CD8-positive, alpha-beta memory T cell (primary cell): Measurements from ENCODE around the gene ACOT13. TPM values are rescaled to one million over a fixed set of nuclear protein-coding genes. Genes with fewer than 3 reads are reported as not detected.
"Not testable (repeated sequence)": the region's sequence is repeated elsewhere in the genome, so short reads cannot be mapped to it uniquely, and the experiment has no call there.

Experiments
- CTCF ChIA-PET: fragments of 350-600 bp; sonication (Branson Sonifier 250); formaldehyde crosslinking; loops from one replicate; lab custom pipeline; 2021; ENCODE audit warnings: antibody characterized with exemption; lab: Charles Lee
- POLR2A ChIA-PET: fragments of 350-600 bp; sonication (Branson Sonifier 250); formaldehyde crosslinking; loops from one replicate; lab custom pipeline; 2021; ENCODE audit warnings: antibody characterized with exemption; lab: Charles Lee
- DNase-seq, 5 donors: peaks; one replicate each; pipeline versions ENCODE4 v3.0.0 to v3.0.0-alpha.2; 2020 to 2022; ENCODE audit warnings: mixed read lengths in 1 of 5
- H3K27ac ChIP-seq: one replicate; pipeline ENCODE4 v1.7.0; 2013; ENCODE audit warnings: low read depth, mild to moderate bottlenecking, low read length, moderate library complexity
- H3K27me3 ChIP-seq: 2 replicates; pipeline ENCODE4 v1.7.0; 2013; ENCODE audit warnings: low read length, mild to moderate bottlenecking; ENCODE audit not compliant: insufficient read depth, poor library complexity, severe bottlenecking
- H3K36me3 ChIP-seq: 2 replicates; pipeline ENCODE4 v1.7.0; 2013; ENCODE audit warnings: mild to moderate bottlenecking, low read length, moderate library complexity; ENCODE audit not compliant: insufficient read depth
- H3K4me1 ChIP-seq: 2 replicates; pipeline ENCODE4 v1.7.0; 2013; ENCODE audit warnings: mild to moderate bottlenecking, low read length, moderate library complexity; ENCODE audit not compliant: insufficient read depth
- H3K4me3 ChIP-seq: 2 replicates; pipeline ENCODE4 v1.7.0; 2013; ENCODE audit warnings: mild to moderate bottlenecking, low read length
- H3K9me3 ChIP-seq: 2 replicates; pipeline ENCODE4 v1.7.0; 2013; ENCODE audit warnings: mild to moderate bottlenecking, low read length
- H3K27ac Mint-ChIP-seq, 8 donors: one replicate each; pipeline ENCODE4 v1.8.0; 2020 to 2021; ENCODE audit warnings: mixed read lengths in 8 of 8, mild to moderate bottlenecking in 6 of 8, inconsistent platforms in 3 of 8, moderate library complexity in 3 of 8
- H3K27me3 Mint-ChIP-seq, 2 donors: one replicate each; pipeline ENCODE4 v1.8.0; 2020 to 2021; ENCODE audit warnings: mixed read lengths in 2 of 2, mild to moderate bottlenecking in 1 of 2, moderate library complexity in 1 of 2
- H3K36me3 Mint-ChIP-seq, 3 donors: one replicate each; pipeline ENCODE4 v1.8.0; 2020 to 2021; ENCODE audit warnings: mixed read lengths in 3 of 3, inconsistent platforms in 1 of 3, mild to moderate bottlenecking in 1 of 3
- H3K4me1 Mint-ChIP-seq, 3 donors: one replicate each; pipeline ENCODE4 v1.8.0; 2020 to 2021; ENCODE audit warnings: mixed read lengths in 3 of 3, inconsistent platforms in 1 of 3, mild to moderate bottlenecking in 1 of 3
- H3K4me3 Mint-ChIP-seq, 7 donors: one replicate each; pipeline ENCODE4 v1.8.0; 2020 to 2021; ENCODE audit warnings: mixed read lengths in 7 of 7, mild to moderate bottlenecking in 6 of 7, moderate library complexity in 4 of 7, inconsistent platforms in 2 of 7
- H3K9me3 Mint-ChIP-seq, 5 donors: one replicate each; pipeline ENCODE4 v1.8.0; 2020 to 2022; ENCODE audit warnings: mixed read lengths in 5 of 5, mild to moderate bottlenecking in 3 of 5, moderate library complexity in 2 of 5, inconsistent platforms in 1 of 5
- polyA plus RNA-seq: library from polyadenylated mRNA; unstranded; fragments of 300-500 nt; fragmentation: Illumina TruSeq; gene quantifications from one replicate; pipeline ENCODE4 v1.2.3, GENCODE V29; 2021
- total RNA-seq, 2 experiments: library from RNA; stranded (reverse); gene quantifications; one replicate each; pipeline ENCODE4 v1.2.3, GENCODE V29; 2021

Gene ACOT13
- total and polyA plus RNA-seq, 3 experiments from 2014 or later, result 17.0 to 25.3 (median 19.6) TPM

GRCh38 chr6:24671077-24671476 is 4.2 kb downstream of the ACOT13 start:
- H3K27me3 Mint-ChIP-seq, CTCF ChIA-PET, DNase-seq, H3K27me3 ChIP-seq, H3K9me3 ChIP-seq, H3K27ac Mint-ChIP-seq, H3K9me3 Mint-ChIP-seq, POLR2A ChIA-PET, H3K4me3 ChIP-seq, H3K36me3 ChIP-seq, H3K27ac ChIP-seq: not testable (repeated sequence)
- H3K4me3 Mint-ChIP-seq, result peak overlapping the region in 1 of 7 donors; percentile 74
- peaks cover 0 to 13% (median 4%) of the 10 kb centered on the region in 3 donors for H3K36me3 Mint-ChIP-seq
- peaks cover 15% of the 10 kb centered on the region for H3K4me1 ChIP-seq
- peaks cover 14 to 33% (median 24%) of the 10 kb centered on the region in 3 donors for H3K4me1 Mint-ChIP-seq

GRCh38 chr6:24672620-24673182 is 5.8 kb downstream of the ACOT13 start:
- H3K4me3 ChIP-seq, result no peak overlapping the region
- no peaks in the 10 kb centered on the region for H3K27me3 Mint-ChIP-seq
- H3K27me3 ChIP-seq, result no peaks in the 10 kb centered on the region
- H3K4me3 Mint-ChIP-seq, result no peak overlapping the region
- POLR2A ChIA-PET, result no interaction called here
- H3K36me3 Mint-ChIP-seq, result peaks cover 0 to 8% (median 1%) of the 10 kb centered on the region in 3 donors
- peaks cover 0 to 4% (median 1%) of the 10 kb centered on the region in 5 donors for H3K9me3 Mint-ChIP-seq
- H3K27ac Mint-ChIP-seq, result no peak overlapping the region
- H3K4me1 ChIP-seq, result peaks cover 10% of the 10 kb centered on the region
- H3K9me3 ChIP-seq, result no peaks in the 10 kb centered on the region
- no peaks in the 10 kb centered on the region for H3K36me3 ChIP-seq
- no peak overlapping the region for H3K27ac ChIP-seq
- DNase-seq, result no peak
- peaks cover 5 to 19% (median 11%) of the 10 kb centered on the region in 3 donors for H3K4me1 Mint-ChIP-seq
- CTCF ChIA-PET, result no interaction called here

GRCh38 chr6:24673625-24674024 is 6.7 kb downstream of the ACOT13 start:
- H3K9me3 Mint-ChIP-seq, result peaks cover 0 to 4% (median 1%) of the 10 kb centered on the region in 5 donors

GRCh38 chr6:24678792-24679352 is 12.0 kb downstream of the ACOT13 start:
- H3K27ac ChIP-seq, H3K27me3 Mint-ChIP-seq, DNase-seq, H3K36me3 Mint-ChIP-seq, H3K27ac Mint-ChIP-seq, H3K36me3 ChIP-seq, H3K9me3 Mint-ChIP-seq, H3K27me3 ChIP-seq, H3K4me1 Mint-ChIP-seq, H3K4me3 Mint-ChIP-seq, CTCF ChIA-PET, POLR2A ChIA-PET, H3K4me1 ChIP-seq, H3K9me3 ChIP-seq, H3K4me3 ChIP-seq: not testable (repeated sequence)

More at GRCh38 chr6:24673625-24674024, 6.7 kb downstream of the ACOT13 start:
- Mint-ChIP-seq H3K36me3 (peaks cover 0 to 8% (median 1%) of the 10 kb centered on the region in 3 donors), H3K4me1 (peaks cover 5 to 10% (median 7%) of the 10 kb centered on the region in 3 donors), H3K27ac (no peak overlapping the region), H3K4me3 (no peak overlapping the region), H3K27me3 (no peaks in the 10 kb centered on the region)
- DNase-seq, result no peak
- Histone ChIP-seq H3K36me3 (no peaks in the 10 kb centered on the region), H3K27me3 (no peaks in the 10 kb centered on the region), H3K27ac (no peak overlapping the region), H3K4me3 (no peak overlapping the region), H3K9me3 (no peaks in the 10 kb centered on the region), H3K4me1 (peaks cover 1% of the 10 kb centered on the region)
- ChIA-PET CTCF (no interaction called here), POLR2A (interaction anchor here (0.6 kb wide), 1 partner anchor 34 kb away, joined by 6 read pairs; no protein-coding TSS in a partner anchor)

- Mint-ChIP-seq H3K4me3 (no peak overlapping the region), H3K9me3 (no peaks in the 10 kb centered on the region), H3K36me3 (peaks cover 1 to 7% (median 3%) of the 10 kb centered on the region in 3 donors), H3K4me1 (no peaks in the 10 kb centered on the region), H3K27me3 (no peaks in the 10 kb centered on the region), H3K27ac (no peak overlapping the region)
- H3K4me3 ChIP-seq, result no peak overlapping the region
- CTCF ChIA-PET, result no interaction called here
- no peak overlapping the region for H3K27ac ChIP-seq
- H3K36me3 ChIP-seq, result no peaks in the 10 kb centered on the region
- POLR2A ChIA-PET, result no interaction called here
- no peaks in the 10 kb centered on the region for H3K4me1 ChIP-seq
- no peaks in the 10 kb centered on the region for H3K9me3 ChIP-seq
- no peaks in the 10 kb centered on the region for H3K27me3 ChIP-seq
- DNase-seq, result no peak
Measured at GRCh38 chr6:24680582-24680981, 13.7 kb downstream of the ACOT13 start.

- POLR2A ChIA-PET, result interaction anchor here (0.6 kb wide), 1 partner anchor 35 kb away, joined by 6 read pairs; no protein-coding TSS in a partner anchor
- peaks cover 0 to 12% (median 7%) of the 10 kb centered on the region in 3 donors for H3K36me3 Mint-ChIP-seq
- Histone ChIP-seq H3K4me1 (no peaks in the 10 kb centered on the region), H3K4me3 (no peak overlapping the region), H3K36me3 (no peaks in the 10 kb centered on the region), H3K9me3 (no peaks in the 10 kb centered on the region), H3K27me3 (no peaks in the 10 kb centered on the region), H3K27ac (no peak overlapping the region)
- CTCF ChIA-PET, result no interaction called here
- H3K4me3 Mint-ChIP-seq, result no peak overlapping the region
- no peaks in the 10 kb centered on the region for H3K4me1 Mint-ChIP-seq
- H3K9me3 Mint-ChIP-seq, result no peaks in the 10 kb centered on the region
- no peak for DNase-seq
- H3K27ac Mint-ChIP-seq, result peak overlapping the region in 1 of 8 donors; percentile 63
- no peaks in the 10 kb centered on the region for H3K27me3 Mint-ChIP-seq
Measured at GRCh38 chr6:24683297-24684296, 16.7 kb downstream of the ACOT13 start.

GRCh38 chr6:24686408-24686807 is 19.5 kb downstream of the ACOT13 start:
- Histone ChIP-seq H3K4me3 (no peak overlapping the region), H3K36me3 (no peaks in the 10 kb centered on the region), H3K27me3 (no peaks in the 10 kb centered on the region), H3K4me1 (no peaks in the 10 kb centered on the region), H3K9me3 (no peaks in the 10 kb centered on the region), H3K27ac (no peak overlapping the region)
- no peak overlapping the region for H3K4me3 Mint-ChIP-seq
- CTCF ChIA-PET, result no interaction called here
- POLR2A ChIA-PET, result no interaction called here
- H3K27ac Mint-ChIP-seq, result peak overlapping the region in 1 of 8 donors; percentile 69
- no peaks in the 10 kb centered on the region for H3K27me3 Mint-ChIP-seq
- H3K36me3 Mint-ChIP-seq, result peaks cover 0 to 12% (median 7%) of the 10 kb centered on the region in 3 donors
- H3K9me3 Mint-ChIP-seq, result no peaks in the 10 kb centered on the region
- no peaks in the 10 kb centered on the region for H3K4me1 Mint-ChIP-seq
- no peak for DNase-seq

- Mint-ChIP-seq H3K27me3 (no peaks in the 10 kb centered on the region), H3K4me1 (peaks cover 0 to 2% (median 2%) of the 10 kb centered on the region in 3 donors), H3K4me3 (no peak overlapping the region), H3K9me3 (no peaks in the 10 kb centered on the region), H3K36me3 (peaks cover 0 to 10% (median 7%) of the 10 kb centered on the region in 3 donors), H3K27ac (peak overlapping the region in 1 of 8 donors; percentile 62)
- Histone ChIP-seq H3K27ac (no peak overlapping the region), H3K4me3 (no peak overlapping the region), H3K27me3 (no peaks in the 10 kb centered on the region), H3K4me1 (no peaks in the 10 kb centered on the region), H3K9me3 (no peaks in the 10 kb centered on the region), H3K36me3 (no peaks in the 10 kb centered on the region)
- ChIA-PET CTCF (no interaction called here), POLR2A (no interaction called here)
- DNase-seq, result no peak
Measured at GRCh38 chr6:24686946-24687345, 20.1 kb downstream of the ACOT13 start.
